HUDEP-2 (cell line): ENCODE data around the gene SCARF2.
"Not testable (repeated sequence)": the region's sequence is repeated elsewhere in the genome, so short reads cannot be mapped to it uniquely, and the experiment has no call there.

ENCODE experiments used
- DNase-seq, 76 experiments: peaks; one replicate each; lab custom pipeline; 2025; ENCODE audit not compliant: unreplicated experiment in 76 of 76; lab: John Stamatoyannopoulos, UW

The SCARF2 gene, protein sequence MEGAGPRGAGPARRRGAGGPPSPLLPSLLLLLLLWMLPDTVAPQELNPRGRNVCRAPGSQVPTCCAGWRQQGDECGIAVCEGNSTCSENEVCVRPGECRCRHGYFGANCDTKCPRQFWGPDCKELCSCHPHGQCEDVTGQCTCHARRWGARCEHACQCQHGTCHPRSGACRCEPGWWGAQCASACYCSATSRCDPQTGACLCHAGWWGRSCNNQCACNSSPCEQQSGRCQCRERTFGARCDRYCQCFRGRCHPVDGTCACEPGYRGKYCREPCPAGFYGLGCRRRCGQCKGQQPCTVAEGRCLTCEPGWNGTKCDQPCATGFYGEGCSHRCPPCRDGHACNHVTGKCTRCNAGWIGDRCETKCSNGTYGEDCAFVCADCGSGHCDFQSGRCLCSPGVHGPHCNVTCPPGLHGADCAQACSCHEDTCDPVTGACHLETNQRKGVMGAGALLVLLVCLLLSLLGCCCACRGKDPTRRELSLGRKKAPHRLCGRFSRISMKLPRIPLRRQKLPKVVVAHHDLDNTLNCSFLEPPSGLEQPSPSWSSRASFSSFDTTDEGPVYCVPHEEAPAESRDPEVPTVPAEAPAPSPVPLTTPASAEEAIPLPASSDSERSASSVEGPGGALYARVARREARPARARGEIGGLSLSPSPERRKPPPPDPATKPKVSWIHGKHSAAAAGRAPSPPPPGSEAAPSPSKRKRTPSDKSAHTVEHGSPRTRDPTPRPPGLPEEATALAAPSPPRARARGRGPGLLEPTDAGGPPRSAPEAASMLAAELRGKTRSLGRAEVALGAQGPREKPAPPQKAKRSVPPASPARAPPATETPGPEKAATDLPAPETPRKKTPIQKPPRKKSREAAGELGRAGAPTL

GRCh38 chr22:20437613-20438426 is at the start of gene SCARF2:
TSS of gene SCARF2 (minus strand) at chr22:20437825. CDS start at chr22:20437754, 71 bp downstream.
- DNase-seq: no peak

DNA sequence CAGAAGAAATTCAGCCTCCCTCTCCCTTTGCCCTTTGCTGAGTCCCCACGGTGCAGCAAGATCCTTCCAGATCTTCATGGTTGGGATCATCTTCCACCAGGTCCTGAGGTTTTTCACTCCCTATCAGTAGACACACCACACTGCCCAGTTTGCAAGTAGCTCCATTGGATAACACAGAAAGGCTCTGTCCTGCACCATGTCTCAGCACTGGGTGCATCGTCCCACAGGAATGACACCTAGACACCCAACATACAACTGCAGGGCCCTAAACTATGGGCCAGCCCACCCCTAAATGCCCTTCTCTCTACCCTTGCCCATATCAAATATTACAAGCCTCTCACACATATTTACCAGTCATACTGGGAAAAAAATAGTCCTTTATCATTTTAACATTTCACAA is 48.6 kb upstream of the SCARF2 start:
- no peak for DNase-seq

DNA sequence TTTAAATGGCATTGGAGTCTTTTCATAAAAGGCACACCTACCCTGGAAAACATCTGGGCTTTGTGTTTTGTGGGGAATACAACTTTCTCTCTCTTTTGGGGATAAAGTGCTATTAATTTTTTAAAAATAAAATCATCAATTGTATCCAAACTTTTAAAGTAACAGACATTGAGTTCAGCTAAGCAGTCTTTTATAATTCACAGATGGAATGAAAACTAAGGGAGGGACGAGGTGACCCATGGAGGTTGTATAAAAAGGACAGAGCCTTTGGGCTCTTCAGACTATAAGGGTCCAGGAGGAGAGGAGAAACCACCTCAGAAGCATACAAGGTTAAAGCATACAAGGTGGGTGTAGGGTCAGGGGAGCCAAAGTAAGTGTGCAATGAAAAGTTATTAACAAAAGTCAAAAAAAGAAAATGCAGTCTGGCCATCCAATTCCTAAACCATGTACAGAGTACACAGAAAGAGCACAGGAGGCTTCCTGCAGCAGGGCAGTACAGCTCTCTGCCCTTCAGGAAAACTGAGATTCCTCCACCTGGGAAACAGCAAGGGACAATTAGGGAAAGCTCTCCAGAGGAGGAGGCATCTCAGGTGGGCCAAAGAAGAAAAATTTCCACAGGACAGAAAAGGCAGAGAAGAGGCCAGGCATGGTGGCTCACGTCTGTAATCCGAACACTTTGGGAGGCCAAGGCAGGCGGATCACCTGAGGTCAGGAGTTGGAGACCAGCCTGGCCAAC is 47.5 kb upstream of the SCARF2 start:
- DNase-seq: no peak

- no peak for DNase-seq
Measured at GRCh38 chr22:20483771-20484170, 46.1 kb upstream of the SCARF2 start.

GRCh38 chr22:20483143-20483506 is 45.5 kb upstream of the SCARF2 start:
- DNase-seq: not testable (repeated sequence)

- DNase-seq: no peak
Measured at GRCh38 chr22:20479612-20480196, 42.1 kb upstream of the SCARF2 start.

DNA sequence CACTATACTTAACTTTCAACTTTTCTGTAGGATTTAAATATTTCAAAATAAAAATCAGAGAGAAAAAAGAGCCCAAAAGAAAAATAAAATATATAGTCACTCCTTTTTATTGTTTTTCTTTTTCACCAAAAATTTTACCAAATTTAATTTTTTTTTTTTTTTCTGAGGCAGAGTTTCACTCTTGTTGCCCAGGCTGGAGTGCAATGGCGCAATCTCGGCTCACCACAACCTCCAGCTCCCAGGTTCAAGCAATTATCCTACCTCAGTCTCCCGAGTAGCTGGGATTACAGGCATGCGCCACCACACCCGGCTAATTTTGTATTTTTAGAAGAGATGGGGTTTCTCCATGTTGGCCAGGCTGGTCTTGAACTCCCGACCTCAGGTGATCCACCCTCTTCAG is 40.4 kb upstream of the SCARF2 start:
- DNase-seq: not testable (repeated sequence)

GRCh38 chr22:20475569-20475968 is 37.9 kb upstream of the SCARF2 start:
- DNase-seq: not testable (repeated sequence)

DNA sequence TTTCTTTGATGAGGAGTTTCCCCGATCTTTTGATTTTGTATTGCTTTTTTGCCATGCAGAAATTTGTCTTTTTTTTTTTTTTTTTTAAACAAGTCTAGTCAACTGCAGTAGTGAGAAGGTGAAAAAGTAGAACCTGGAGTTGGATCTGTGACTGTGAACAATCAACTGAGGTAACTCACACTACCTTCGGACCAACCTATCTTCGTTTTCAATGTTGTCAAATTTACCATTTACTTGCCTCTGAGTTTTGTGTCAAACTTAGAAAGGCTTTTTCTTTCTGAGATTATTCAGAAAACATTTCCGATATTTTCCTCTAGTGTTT is 37.5 kb upstream of the SCARF2 start:
- DNase-seq: no peak

DNA sequence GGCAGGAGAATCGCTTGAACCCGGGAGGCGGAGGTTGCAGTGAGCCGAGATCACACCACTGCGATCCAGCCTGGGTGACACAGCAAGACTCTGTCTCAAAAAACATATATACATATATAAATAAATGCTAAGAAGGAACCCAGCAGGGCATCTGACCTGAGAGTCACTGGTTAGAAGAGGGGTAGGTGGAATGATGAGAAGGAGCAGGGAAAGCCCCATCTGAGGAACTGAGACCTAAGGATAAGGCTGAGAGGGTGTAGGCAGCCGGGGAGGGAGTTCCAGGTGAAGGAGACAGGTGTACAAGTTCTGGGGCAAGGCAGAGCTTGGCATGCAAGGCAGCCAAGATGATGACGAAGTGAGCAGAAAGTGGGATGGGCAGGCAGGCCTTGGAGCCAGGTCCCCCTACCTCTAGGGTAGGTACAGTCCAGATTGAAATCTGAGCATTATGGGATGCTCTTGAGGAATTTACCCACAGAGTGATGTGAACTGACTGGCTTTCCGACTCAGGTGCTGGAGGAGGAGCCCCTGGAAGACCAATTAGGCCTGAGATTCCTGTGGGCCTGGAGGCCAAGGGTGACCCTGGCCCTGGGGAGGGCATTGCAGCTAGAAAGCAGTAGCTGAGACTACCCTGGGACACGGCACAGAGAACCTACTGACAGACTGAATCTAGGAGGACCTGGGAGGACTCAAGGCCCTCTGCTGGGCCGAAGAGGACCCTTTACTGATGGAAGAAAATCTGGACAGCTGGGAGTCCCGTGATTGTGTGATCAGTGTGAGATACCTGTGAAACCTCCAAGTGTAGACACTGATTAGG is 35.2 kb upstream of the SCARF2 start:
- DNase-seq: no peak

DNA sequence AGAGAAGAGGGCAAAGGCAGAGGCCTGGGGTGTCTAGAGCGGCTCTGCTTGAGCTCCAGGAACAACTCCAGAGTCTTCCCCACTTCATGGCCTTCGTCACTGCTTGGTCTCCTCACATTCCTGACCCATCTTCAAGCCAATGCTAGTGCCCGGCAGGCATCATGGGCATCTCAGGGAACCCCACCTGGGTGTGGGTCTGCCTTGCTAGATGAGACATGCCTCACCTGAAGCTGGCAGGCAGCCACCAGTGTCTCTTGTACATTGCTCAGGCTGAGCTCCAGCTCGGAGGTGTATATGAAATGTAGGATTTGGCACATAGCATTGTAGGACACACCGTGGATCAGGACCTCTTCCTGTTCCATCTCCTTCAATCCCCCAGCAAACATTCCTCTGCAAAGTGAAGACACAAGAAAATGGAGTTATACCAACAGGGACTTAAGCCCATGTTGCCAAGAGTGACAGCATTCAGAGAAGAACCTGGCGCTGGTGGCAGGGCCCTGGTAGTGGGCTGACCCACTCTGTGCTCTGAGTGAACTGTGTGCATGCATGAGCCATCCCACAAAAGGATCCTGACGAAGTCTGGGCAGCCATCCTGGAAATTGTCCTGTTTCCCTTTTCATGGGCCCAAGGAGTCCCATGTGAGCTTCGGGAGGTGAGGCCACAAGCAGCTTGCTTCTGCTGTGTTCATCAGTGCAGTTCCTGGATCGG is 33.7 kb upstream of the SCARF2 start:
- DNase-seq: no peak

DNA sequence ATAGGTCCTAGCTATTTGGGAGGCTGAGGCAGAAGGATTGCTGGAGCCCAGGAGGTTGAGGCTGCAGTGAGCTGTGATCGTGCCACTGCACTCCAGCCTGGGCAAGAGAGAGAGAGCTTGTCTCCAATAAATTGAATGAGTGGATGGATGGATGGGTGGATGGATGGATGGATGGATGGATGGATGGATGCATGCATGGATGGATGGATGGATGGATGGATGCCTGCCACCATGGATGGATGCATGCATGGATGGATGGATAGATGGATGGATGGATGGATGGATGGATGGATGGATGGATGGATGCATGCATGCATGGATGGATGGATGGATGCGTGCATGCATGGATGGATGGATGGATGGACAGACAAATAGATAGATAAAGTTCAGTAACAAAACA is 32.9 kb upstream of the SCARF2 start:
- DNase-seq: not testable (repeated sequence)

DNA sequence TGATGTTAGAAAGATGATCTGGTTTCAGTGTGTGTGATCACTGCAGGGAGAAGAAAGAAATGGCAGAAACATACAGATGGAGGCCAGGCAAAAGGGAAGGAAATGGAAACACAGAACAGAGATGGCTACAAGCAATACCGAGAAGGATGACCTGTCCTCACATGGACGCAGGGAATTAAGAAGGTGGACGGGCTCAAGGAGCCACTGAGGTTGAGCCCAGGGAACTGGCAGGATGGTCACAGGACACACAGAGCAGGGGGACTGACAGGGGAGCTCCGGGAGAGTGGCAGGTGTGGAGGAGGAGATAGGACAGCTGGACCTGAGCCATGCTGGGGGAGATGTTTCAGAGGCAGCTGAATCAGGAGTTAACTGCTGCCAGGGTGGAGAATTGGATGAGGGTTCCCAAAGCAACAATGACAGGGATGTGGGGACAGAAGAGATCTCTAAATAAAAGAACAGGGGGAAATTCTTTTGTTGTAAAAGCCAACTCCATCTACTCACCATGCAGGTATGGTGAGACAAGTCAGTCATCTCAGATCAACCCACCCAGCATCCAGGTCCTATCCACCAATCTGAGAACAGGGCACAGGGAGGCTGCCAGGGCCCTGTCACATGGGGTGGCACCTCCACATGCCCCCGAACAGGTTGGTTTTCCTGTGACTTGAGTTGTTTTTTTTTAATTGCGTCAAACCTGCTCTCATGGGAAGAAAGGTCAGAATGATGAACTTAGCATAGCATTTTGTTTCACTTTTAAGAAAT is 31.7 kb upstream of the SCARF2 start:
- no peak for DNase-seq

DNA sequence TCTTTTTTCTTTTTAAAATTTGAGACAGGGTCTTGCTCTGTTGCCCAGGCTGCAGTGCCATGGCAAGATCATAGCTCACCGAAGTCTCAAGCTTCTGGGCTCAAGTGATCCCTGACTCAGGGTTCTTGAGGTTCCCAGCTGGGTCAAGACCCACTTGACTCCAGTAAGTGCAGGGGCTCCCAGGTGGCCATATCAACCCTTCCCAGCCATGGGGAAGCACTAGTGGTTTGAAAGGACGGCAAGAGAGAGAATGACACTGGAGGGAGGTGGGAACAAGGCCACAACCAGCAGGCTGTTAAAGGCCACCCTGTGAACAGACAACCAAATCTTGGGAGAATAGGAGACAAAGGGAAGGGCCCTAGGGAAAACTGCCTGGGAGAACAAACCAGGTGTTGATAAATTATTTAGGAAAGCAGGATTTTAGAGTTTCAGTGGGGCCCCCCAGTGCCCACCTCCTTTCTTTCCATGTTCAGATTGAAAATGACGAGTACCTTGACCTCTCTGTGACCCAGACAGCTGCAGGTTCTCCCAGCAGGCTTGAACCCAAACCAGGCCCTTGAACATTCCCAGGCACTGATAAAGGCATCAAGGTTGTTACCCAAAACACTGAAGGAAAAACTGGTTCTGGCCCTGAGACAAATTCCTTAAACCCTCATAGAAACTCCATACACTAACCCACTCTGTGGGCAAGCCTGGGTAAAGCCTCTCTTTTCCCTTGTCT is 29.2 kb upstream of the SCARF2 start:
- no peak for DNase-seq

DNA sequence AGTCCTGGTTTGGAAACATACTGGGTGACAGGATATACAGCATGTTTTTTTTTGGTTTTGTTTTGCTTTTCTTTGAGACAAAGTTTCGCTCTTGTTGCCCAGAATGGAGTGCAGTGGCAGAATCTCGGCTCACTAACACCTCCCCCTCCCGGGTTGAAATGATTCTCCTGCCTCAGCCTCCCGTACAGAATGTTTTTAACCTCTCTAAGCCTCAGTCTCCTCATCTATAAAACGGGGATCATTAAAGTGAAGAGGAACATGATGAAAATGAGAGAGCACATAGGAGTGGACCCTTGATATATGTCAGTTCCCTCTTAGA is 28.1 kb upstream of the SCARF2 start:
- DNase-seq: no peak

DNA sequence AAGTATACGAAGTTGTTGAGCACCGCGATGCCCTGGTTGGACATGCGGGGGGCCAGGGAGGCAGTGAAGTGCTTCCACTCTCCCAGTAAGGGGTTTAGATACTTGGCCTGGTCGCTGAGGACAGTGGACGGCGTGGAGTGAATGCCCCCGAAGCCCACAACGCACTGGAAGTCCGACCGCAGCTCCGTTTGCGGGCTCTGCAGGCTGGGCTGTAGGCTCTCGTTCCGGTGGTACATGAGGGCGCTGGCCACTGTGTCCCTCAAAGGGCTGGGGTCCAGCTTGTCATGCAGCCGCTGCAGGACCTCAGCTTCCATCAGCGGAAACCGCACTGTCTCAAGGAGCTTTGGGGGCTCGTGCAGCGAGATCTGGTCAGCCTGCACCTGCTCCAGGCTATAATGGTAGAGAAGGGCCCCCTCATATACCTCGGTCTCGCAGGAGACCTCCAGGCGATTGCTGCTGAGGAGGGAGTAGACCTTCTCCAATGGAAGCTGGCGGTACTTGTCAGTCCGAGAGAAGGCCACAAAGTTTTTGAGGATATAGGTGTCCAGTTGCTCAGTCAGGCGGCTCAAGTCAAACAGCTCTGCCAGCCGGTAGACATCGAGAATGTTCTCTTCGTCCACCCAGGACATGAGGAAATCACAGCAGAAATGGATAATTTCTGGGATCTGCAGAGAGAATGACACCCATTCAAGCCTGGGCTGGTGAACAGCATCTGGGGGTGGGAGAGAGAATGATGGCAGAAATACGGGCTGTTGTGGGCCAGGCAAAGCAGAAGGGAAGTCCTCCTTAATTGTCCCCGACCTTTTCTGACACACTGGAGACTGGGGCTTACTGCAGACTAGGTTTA is 27.5 kb upstream of the SCARF2 start:
- DNase-seq: no peak
